HG02588 (cell line): ENCODE measurements around the gene RASA2.
A peak's percentile ranks its signal among the peaks of the same experiment; 100 is the strongest.
"Not testable (repeated sequence)": the region's sequence is repeated elsewhere in the genome, so short reads cannot be mapped to it uniquely, and the experiment has no call there.

Experiments
- ATAC-seq: cut with Tn5 transposase; IDR thresholded peaks from one replicate; pipeline ENCODE4 v1.9.1; 2021; ENCODE audit warnings: mild to moderate bottlenecking, moderate library complexity; ENCODE audit not compliant: unreplicated experiment

The RASA2 gene

DNA sequence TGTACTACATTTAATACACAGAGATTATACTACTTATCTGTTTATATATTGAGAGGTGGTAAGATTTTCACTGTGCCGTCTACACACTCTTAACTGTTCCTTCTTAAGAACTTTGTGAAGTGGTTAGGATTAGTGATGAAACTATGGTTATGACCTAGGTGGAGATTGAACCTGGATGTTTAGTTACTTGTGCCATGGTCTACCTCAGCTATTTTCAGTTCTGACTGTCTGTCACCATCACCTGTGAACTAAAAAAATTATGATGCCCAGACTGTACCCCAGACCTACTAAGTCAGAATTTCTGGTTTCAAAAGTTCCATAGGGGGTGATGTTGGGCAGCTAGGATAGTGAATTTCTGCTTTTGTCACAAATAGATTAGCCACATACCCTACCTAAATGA lies 6.4 kb downstream of the RASA2 start:
- ATAC-seq = no peak

DNA sequence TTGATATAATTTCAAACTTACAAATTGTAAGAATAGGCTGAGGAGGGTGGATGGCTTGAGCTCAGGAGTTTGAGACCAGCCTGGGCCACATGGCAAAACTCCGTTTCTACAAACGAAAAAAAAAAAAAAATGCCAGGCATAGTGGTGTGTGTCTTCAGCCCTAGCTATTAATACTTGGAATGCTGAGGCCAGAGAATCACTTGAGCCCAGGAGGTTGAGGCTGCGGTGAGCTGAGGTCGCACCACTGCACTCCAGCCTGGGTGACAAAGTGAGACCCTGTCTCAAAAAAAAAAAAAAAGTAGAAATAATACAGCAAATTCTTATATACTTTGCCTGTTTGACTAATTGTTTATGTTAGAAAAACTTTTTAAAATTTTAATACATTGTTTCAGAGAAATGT lies 10.8 kb downstream of the RASA2 start:
- not testable (repeated sequence) for ATAC-seq

DNA sequence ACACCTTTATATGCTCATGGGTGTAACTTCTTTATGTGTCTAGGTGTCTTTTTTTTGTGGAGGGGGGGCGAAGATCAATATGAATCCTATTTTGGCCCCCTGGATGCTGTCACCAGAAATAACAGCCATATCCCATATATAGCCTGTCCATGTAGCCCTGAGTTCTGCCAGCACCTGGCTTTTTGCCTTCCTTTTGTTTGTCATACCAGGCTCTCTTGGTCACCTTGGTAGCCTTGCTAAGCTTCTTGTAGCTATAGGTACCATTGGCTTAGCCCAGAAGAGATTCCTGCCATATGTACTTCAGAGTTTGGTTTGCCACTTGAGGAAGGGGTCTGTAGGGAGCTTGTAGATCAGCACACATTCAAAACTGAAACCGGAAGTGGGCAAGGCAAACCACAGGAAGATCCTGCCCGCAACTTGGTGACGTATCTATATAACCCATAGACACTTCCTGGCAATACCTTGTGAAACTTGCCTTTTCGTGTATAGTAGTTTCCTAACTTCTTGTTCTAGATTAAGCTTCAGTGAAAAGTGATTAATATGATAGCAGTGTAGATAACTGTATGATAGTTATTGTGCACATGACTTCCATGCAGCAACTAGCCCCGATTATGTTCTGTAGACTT lies 11.9 kb downstream of the RASA2 start:
- peak; percentile 93 for ATAC-seq

DNA sequence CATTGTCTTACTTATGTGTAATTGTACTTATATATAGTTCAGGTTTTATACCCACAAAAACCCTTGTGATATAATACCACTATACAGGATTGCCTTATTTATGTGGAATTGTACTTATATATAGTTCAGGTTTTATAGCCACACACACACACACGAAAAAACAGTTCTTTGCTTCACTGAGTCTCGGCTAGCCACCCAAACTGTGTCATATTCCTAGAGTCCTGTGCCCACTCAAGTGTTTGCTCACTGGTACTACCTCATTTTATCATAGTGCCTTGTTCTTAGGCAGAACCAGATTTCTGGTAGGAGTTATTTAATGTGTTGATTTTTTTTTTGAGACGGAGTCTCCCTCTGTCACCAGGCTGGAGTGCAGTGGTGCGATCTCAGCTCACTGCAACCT lies 12.5 kb downstream of the RASA2 start:
- ATAC-seq = no peak

DNA sequence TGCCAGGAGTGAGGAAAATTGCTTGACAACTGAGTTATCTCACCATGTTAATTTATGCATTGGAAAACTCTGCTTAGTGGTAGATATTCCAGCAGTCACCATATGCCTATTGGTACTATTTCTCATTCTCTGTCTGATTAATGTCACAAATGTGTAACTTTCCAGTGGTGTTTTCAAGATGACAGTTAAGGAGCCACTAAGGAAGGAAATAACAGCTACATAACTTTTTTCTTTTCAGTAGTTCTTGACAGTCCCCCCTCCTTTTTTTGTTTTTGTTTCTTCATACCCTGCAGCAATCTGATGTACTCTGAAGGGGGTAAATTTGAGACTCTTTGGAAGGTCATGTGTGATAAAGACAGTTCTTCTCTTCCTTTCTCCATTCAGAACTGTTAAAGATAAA lies 13.1 kb downstream of the RASA2 start:
- ATAC-seq = no peak

DNA sequence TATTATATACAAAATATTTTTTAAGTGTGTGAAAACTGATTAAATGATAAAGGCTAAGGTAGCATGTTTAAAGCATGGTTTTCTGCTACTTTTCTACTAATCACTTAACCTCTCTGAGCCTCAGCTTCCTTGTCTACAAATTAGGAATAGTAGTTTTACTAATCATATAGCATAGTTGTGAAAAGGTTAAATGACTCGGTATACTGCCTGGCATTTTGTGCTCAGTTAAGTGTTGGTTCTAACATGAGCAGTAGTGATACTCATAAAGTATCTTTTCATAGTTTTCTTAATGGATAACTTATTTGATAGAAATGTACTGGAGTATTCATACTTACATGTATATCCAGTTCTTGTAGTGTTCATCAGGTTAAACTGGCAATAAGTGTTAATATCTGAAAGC lies 13.6 kb downstream of the RASA2 start:
- ATAC-seq = no peak

DNA sequence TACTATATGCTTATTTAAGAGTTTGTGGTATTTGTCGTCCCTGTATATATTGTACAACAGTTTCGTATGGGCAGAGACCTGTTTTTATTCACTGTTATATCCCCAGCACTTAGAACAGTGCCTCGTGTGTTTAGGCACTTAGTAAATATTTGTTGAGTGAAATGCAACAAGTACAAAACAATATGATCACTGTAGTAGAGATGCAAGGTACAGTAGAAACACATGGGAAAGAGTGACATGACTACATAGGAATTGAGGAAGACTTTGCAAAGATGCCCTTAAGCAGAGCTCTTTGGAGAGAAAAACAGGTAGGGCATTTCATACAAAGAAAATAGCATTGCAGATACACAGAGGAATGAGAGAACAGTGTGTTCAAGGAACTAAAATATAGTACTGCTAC lies 18.3 kb downstream of the RASA2 start:
- no peak for ATAC-seq

DNA sequence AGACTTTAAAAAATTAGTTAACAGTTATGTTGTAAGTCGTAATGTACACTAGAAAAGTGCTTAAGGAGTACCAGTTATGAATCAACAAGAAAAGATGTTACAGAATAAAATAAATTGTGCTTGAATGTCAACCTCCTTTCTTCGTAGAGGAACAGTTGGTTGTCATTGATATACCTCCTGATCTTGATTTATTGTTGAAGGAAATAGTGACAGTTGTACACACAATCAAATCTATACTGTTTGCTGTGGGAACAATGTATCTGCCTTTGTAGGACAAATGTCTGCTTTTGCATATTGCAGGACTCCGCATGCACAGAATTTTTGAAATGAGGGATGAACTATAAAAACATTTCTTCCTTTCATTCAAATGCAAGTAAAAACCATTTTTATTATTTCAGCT lies 19.2 kb downstream of the RASA2 start:
- no peak for ATAC-seq

DNA sequence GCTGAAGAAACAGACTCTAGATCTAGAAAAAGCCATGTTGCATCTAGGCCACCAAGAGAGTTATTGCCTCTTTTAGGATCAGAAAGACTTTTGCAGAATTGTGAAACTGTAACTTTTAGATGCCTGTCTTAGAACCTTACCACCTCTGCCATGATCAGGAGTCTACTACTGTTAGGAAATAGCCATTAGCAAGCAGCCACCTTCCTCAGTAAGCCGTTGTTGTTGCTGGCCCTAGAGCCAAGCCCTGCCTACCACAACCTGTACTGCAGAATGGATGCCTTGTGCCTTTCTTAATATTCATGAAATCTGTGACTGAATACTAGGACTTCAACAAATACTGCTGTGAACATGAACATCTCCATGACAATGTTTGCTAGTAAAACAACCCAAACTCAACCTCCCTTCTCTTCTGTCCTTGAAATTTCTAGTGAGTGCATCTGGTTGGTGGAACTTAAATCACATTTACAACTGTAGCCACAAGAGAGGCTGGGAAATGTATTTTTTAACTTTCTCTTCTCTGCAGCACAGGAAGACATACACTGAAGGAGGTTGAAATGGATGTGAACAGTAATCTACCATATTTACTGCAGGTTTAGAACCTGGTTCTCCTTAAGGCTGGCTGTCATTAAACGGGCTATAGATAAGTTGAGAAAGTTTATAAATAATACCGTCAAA lies 20.7 kb downstream of the RASA2 start:
- no peak for ATAC-seq

DNA sequence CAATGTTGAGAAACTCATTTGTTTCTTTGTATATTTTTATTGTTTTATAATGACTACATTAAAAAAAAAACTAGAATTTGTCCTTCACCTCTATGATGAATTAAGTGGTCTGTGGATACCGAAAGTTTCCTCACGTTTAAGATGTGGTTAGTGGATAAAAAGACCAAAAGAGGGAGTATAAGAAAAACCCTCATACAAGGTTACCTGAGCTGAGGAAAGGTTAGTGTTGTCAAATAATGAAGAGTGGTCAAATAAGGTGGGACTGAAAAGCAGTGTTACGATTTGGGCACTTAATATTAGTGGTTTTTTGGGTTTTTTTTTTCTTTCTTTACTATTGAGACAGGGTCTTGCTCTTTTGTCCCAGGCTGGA lies 21.2 kb downstream of the RASA2 start:
- no peak for ATAC-seq

DNA sequence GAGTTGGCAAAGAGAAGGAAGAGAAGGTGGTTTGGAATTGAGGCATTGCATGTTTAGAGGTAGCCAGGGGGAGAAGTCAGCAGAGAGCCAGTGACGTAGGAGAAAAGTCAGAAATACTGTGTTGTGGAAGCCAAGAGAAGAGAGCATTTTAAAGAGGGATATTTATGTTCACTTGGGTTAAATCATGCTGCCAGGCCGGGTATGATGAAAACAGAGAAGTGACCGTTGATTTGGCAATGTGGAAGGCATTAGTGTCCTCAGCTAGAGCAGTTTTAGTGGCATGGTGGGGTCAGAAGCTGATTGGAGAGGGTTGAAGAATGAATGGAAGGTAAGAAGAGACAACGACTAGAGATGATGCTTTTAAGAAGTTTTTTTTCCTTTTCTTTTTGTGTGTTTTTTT lies 24.5 kb downstream of the RASA2 start:
- ATAC-seq = no peak

DNA sequence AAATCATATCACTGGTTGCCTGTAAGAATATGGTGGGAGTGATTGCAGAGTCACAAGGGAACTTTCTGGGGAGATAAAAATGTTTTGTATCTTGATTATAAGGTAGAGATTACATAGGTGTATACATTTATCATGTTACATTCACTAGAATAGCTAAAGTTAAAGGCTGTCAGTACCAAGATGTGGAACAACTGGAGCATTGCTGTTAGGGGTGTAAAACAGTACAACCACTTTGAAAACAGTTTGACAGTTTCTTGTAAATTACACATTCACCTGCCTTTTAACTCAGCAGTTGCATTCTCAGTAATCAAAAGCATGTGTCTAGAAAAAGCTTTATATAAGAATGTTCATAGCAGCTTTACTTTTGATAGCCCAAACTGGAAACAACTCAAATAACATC lies 27.6 kb downstream of the RASA2 start:
- no peak for ATAC-seq

DNA sequence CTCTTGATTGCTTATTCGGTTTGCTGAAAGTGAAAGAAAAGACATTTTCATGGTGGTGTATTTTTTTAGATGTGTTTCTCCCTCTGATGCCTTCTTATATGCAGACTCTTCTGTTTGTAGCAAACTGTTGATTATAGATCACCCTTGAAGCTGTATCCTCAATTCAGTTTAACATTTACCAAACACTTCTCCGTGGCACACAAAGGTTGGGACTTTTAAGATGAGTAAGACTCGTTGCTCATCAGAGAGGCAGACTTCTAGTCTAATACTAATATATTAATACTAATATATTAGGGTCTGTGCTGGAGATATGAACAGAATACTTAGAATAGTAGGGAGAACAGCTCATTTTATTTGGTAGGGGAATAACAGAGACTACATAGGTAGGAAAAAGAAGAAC lies 32.8 kb downstream of the RASA2 start:
- no peak for ATAC-seq

DNA sequence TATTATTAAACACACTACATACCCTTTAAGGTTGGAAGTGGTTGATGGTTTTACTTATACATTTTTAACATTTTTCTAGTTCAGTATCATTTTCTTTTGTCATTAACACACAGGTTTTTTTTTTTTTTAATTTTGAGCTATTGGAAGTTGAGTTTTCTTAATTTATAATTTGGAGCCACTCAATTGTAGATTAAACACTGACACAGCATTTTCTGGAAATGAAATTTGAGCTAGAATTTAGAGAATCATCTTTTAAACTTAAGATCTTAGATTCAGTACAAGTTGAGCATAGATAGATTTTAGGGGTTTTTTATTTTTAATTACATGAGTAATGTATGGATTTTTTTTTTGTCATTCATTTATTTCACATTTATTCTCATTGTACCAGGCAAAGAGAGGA lies 35.0 kb downstream of the RASA2 start:
- ATAC-seq = no peak

DNA sequence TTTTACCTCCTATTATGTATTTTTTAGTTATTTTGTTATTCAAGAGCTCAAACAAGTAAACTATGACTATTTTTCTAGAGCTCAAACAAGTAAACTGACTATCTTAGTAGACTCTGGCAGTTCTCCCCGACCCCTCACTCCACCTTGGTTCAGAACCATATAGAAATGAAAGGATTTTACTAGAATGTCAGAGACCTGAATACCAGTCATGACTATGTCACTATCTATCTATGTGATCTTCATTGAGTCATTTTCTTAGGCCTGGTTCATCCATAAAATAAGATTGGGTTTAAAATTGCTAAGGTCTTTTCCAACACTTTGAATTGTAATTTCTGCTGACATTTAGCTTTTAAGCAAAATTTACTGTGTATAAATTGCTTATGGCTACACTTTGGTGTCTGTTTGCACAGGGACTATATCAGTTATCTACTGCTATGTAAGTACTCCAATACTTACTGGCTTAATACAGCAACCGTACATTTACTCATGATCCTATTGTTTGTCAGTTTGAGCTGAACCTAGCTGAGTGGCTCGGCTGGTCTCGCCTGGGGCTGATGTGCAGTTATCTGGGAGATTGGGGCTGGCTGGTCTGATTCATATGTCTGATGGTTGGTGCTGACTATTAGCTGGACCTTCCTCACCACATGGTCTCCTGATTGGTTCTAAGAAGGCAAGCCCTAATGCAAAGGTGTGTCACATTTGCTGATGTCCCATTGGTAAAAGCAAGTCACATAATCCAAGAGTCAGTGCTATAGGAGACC lies 37.0 kb downstream of the RASA2 start:
- ATAC-seq = no peak

DNA sequence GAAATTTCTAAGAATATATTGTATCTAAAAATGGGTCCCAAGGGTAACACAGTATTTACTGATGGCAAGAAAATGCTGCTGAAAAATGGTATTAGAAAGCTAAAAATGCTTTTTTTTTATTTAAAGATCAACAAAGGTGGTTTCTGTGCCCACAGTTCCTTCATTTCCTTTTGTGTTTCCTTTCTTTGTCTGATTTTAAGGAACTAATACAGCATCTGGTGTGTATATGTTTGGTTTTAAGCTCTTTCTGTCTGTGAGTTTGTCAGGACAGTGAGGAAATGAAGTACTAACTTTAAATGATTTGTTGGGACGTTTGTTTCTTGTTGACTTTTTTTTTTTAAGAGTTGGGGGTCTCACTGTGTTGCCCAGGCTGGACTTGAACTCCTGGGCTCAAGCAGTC lies 38.2 kb downstream of the RASA2 start:
- no peak for ATAC-seq

DNA sequence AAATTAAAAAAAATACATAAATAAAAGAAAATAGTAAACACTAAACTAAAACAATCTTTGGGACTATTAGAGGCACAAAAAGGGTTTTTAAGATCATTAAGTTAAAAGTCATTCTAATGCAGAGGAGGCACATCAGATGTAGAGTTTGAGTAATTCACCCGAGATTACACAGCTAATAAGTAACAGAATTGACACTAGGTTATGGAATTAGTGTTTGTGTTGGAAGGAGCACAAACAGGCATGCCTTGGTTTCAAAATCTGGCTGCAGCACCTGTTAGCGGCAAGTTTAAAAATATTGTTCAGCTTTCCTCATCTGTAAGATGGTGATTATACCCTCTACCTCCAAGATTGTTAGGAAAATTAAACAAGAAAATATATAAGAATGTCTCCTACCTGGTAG lies 39.0 kb downstream of the RASA2 start:
- ATAC-seq = no peak

DNA sequence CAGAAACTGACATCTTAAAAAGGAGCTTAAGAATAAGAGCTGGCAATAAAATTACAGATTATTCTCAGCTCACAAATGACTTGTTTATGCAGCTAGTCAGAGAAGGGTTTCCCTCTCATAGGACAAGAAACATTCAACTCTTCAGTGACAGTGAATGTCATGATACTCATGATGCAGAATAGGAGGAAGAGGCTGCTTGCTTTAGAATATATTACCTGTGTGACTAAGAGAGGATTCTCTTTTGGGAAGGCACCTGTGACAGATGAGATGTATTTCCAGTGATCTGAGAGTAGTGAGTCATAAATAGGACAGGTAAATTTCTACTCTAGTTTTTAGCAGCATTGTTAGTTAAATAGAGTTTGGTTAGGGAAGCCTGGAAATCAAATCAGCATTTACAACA lies 39.9 kb downstream of the RASA2 start:
- no peak for ATAC-seq

DNA sequence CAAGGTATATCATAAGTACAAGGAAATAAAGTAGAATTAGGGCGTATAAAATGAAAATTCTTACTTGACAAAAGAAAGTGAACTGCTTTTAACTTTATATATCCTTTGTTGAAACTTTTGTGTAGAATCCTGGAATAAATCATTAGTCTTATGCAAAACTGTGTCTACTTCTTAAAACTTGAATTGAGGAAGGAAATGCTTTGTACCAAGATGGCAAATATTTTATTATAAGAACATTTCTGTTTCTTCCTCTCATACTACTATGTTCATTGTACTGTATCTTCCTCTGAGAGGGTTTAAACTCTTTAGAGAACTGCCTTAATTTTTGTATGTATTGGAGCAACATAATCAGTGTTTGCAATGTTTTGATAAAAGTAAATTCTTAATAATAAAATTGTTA lies 42.0 kb downstream of the RASA2 start:
- ATAC-seq = no peak

DNA sequence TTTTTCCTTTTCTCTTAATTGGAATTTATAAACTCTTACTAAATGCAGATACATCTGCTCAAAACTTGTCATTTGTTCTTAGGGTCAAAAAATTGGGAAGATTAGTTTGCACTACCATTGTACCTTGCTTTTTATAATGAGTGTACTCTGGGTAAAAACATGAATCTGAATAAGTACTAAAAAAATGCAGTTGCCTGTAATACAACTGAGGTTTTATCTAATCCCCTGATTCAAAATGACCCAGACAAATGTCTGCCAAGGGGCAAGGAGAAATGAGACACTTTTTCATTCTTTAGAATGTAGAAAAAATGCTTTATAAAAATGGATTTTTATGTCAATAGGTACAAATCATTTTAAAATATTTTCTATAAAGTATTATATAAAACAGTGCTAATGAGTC lies 42.4 kb downstream of the RASA2 start:
- ATAC-seq = no peak

DNA sequence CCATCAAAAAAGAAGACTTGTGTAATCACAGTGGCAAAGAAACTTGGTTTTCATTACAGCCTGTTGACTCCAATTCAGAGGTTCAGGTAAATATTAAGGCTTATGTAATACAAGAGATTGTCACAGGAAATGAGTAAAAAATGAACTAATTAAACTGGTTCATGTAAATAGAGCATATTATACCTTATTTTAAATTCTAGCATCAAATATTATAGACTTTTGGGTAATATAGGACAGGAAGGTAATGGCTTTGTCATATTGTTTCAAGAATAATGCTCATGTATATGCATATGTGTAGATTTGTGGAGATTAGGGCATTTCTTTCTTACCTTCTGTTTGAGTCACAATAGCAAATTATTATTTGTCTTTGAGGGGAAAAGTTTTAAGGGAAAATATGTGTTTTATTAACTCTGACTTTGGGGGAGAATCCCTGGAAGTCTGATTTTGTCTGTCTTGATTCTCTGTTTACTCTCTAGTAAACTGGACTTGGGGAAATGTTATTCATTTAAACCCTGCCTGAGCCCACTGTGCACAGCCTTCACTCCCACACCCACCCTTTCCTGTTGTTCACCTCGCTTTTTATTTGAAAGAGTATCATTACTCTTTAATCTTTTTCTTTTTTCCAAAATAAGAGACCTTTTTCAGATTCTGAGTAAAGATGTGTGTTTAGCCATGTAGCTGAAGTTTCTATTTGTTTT lies 43.0 kb downstream of the RASA2 start:
- no peak for ATAC-seq

DNA sequence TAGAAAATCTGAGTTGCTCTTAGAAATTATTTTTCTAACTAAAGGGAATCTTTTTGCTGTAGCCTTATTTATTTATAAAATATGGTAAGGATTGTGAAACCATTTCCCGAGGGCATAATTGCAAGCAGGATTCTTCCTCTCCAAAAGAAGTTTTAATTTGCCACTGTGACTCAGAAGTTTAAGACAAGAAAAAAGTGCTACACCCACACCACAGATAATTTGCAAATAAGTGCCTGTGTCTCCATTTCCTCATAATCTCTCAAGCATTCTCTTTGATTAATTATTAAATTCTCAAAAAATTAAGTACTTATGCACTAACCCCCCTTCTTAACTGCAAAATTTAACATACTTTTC lies 43.6 kb downstream of the RASA2 start:
- ATAC-seq = no peak
